B cell (primary cell): ENCODE measurements around the gene PLEKHM1. TPM values are rescaled to one million over a fixed set of nuclear protein-coding genes. Genes with fewer than 3 reads are reported as not detected.

Experiments
- ATAC-seq: fragments of 200-7000 bp; cut with Tn5 transposase; one replicate; pipeline ENCODE4 v1.10.0; 2021; ENCODE audit warnings: low read depth, mild to moderate bottlenecking, moderate number of reproducible peaks, moderate library complexity
- CTCF ChIA-PET: fragments of 350-600 bp; sonication (Branson Sonifier 250); formaldehyde crosslinking; loops from one replicate; lab custom pipeline; 2021; ENCODE audit warnings: antibody characterized with exemption, inconsistent platforms; lab: Charles Lee
- POLR2A ChIA-PET: fragments of 350-600 bp; sonication (Branson Sonifier 250); formaldehyde crosslinking; loops from one replicate; lab custom pipeline; 2021; ENCODE audit warnings: antibody characterized with exemption; lab: Charles Lee
- DNase-seq: peaks from one replicate; pipeline ENCODE4 v3.0.0; 2013
- H2AFZ ChIP-seq: 2 replicates; pipeline ENCODE4 v1.6.1; 2012; ENCODE audit warnings: mild to moderate bottlenecking, low read depth, low read length; ENCODE audit not compliant: insufficient read depth, poor library complexity, severe bottlenecking
- H3K27ac ChIP-seq, 2 donors: 1 replicate in 1 of 2; 2 replicates in 1 of 2; pipeline ENCODE4 v1.5.1; 2012 to 2013; ENCODE audit warnings: low read length in 2 of 2, mild to moderate bottlenecking in 2 of 2, moderate library complexity in 1 of 2
- H3K27me3 ChIP-seq, 4 experiments: fragments of 200-600 bp in 1 of 4; sonication (generic) in 1 of 4; replicated peaks in 1 of 4; 1 replicate in 2 of 4; 2 replicates in 2 of 4; pipeline versions ENCODE4 v1.6.1 to v1.7.0; 2013 to 2016; ENCODE audit warnings: low read length in 3 of 4, mild to moderate bottlenecking in 2 of 4, mixed read lengths in 1 of 4, moderate library complexity in 1 of 4; ENCODE audit not compliant: insufficient read depth in 4 of 4, control insufficient read depth in 3 of 4; ENCODE audit errors: control extremely low read depth in 1 of 4
- H3K36me3 ChIP-seq, 2 experiments: replicated peaks in 1 of 2; 1 replicate in 1 of 2; 2 replicates in 1 of 2; pipeline versions ENCODE4 v1.6.1 to v1.7.1; 2013; ENCODE audit warnings: low read length in 1 of 2; ENCODE audit not compliant: insufficient read depth in 2 of 2, control insufficient read depth in 1 of 2; ENCODE audit errors: control extremely low read depth in 1 of 2, extremely low read depth in 1 of 2
- H3K4me1 ChIP-seq, 2 donors: fragments of 200-600 bp in 1 of 2; sonication (generic) in 1 of 2; 1 replicate in 1 of 2; 2 replicates in 1 of 2; pipeline versions ENCODE4 v1.5.1 to v1.6.1; 2013 to 2017; ENCODE audit warnings: low read length in 2 of 2; ENCODE audit not compliant: control insufficient read depth in 2 of 2, insufficient read depth in 2 of 2
- H3K4me2 ChIP-seq: replicated peaks from 2 replicates; pipeline ENCODE3; 2012; ENCODE audit warnings: mild to moderate bottlenecking, low read depth, low read length; ENCODE audit not compliant: poor library complexity, severe bottlenecking
- H3K4me3 ChIP-seq, 5 experiments: fragments of 200-600 bp in 1 of 5; sonication (generic) in 1 of 5; 1 replicate in 3 of 5; 2 replicates in 2 of 5; pipeline versions ENCODE4 v1.5.1 to v1.7.0; 2011 to 2016; ENCODE audit warnings: low read length in 4 of 5, mild to moderate bottlenecking in 4 of 5, low read depth in 2 of 5, control low read depth in 1 of 5, moderate library complexity in 1 of 5; ENCODE audit not compliant: insufficient read depth in 1 of 5; ENCODE audit errors: control extremely low read depth in 1 of 5, extremely low read depth in 1 of 5
- H3K79me2 ChIP-seq: fragments of 200-600 bp; sonication (generic); one replicate; pipeline ENCODE4 v1.6.0; 2016; ENCODE audit warnings: low read length; ENCODE audit not compliant: control insufficient read depth, insufficient read depth
- H3K9ac ChIP-seq: fragments of 200-600 bp; sonication (generic); 2 replicates; pipeline ENCODE4 v1.6.1; 2017; ENCODE audit warnings: mild to moderate bottlenecking, low read length, moderate library complexity
- H3K9me3 ChIP-seq, 3 donors: one replicate each; pipeline versions ENCODE4 v1.6.1 to v1.7.1; 2013; ENCODE audit warnings: low read length in 2 of 3; ENCODE audit not compliant: control insufficient read depth in 2 of 3, insufficient read depth in 1 of 3; ENCODE audit errors: control extremely low read depth in 1 of 3
- H4K20me1 ChIP-seq: 2 replicates; pipeline ENCODE4 v1.6.0; 2012; ENCODE audit warnings: mild to moderate bottlenecking, low read length; ENCODE audit not compliant: insufficient read depth, control insufficient read depth, poor library complexity, severe bottlenecking
- H3K27ac Mint-ChIP-seq: one replicate; pipeline ENCODE4 v1.8.0; 2021; ENCODE audit warnings: mixed read lengths
- H3K27me3 Mint-ChIP-seq: one replicate; pipeline ENCODE4 v1.8.0; 2021; ENCODE audit warnings: mixed read lengths
- H3K4me1 Mint-ChIP-seq: one replicate; pipeline ENCODE4 v1.8.0; 2021; ENCODE audit warnings: mixed read lengths
- H3K4me3 Mint-ChIP-seq: one replicate; pipeline ENCODE4 v1.8.0; 2021; ENCODE audit warnings: mixed read lengths
- H3K9me3 Mint-ChIP-seq: one replicate; pipeline ENCODE4 v1.8.0; 2022; ENCODE audit warnings: mixed read lengths; ENCODE audit not compliant: insufficient read depth
- CTCF ChIP-seq: fragments of 200-600 bp; IDR thresholded peaks from one replicate; pipeline ENCODE4 v1.8.0; 2022; ENCODE audit warnings: antibody characterized with exemption, mild to moderate bottlenecking
- EZH2 ChIP-seq: IDR thresholded peaks from 2 replicates; pipeline ENCODE4 v1.6.1; 2012; ENCODE audit warnings: borderline replicate concordance, low read depth, mild to moderate bottlenecking, moderate library complexity, low read length; ENCODE audit not compliant: insufficient read depth, poor library complexity, severe bottlenecking
- WGBS: methylation state at CpG from one replicate; pipeline ENCODE4 v1.1.5; 2013; ENCODE audit warnings: missing lambda C conversion rate; ENCODE audit not compliant: insufficient coverage; 5-methylcytosine and 5-hydroxymethylcytosine counted together
- intact Hi-C: fragments of 100-400 bp; cut with micrococcal nuclease; formaldehyde crosslinking; loops from one replicate; pipeline ENCODE4 v1.10.0; 2022
- polyA plus RNA-seq: library from polyadenylated mRNA; depleted of rRNA; stranded (reverse); fragments of >200 nt; gene quantifications from 2 replicates; pipeline ENCODE4 v1.2.3, GENCODE V29; 2012
- total RNA-seq, 2 donors: library from RNA; stranded (reverse); fragments of 120-200 nt in 1 of 2; gene quantifications; 1 replicate in 1 of 2; 2 replicates in 1 of 2; pipeline versions ENCODE4 v1.2.3 to v1.2.4, GENCODE V29; 2013 to 2022

PLEKHM1 gene
- total and polyA plus RNA-seq, 2 donors (not counting 1 experiment from before 2014, with no cell fraction given): 26.2 to 73.9 TPM

GRCh38 chr17:45440161-45440778 is 50.3 kb downstream of the PLEKHM1 start:
- CTCF ChIA-PET: interaction anchor here (1.2 to 1.4 kb wide), 2 partner anchors 12 to 43 kb away, joined by 3 to 4 read pairs; no protein-coding TSS in a partner anchor

More at GRCh38 chr17:45440161-45440778, 50.3 kb downstream of the PLEKHM1 start:
- WGBS: 89% methylated on average over 8 of the region's 10 CpGs
- Histone ChIP-seq H3K27me3 (no peaks in the 10 kb centered on the region), H3K4me2 (no peak overlapping the region), H3K9me3 (no peaks in the 10 kb centered on the region), H3K4me3 (no peak overlapping the region), H3K27ac (no peak overlapping the region), H3K4me1 (peaks cover 8 to 12% of the 10 kb centered on the region in 2 donors), H3K9ac (no peak overlapping the region), H2AFZ (no peak overlapping the region), H3K79me2 (no peaks in the 10 kb centered on the region), H3K36me3 (peaks cover 2 to 17% of the 10 kb centered on the region in 2 experiments), H4K20me1 (no peaks in the 10 kb centered on the region)
- Mint-ChIP-seq H3K4me3 (no peak overlapping the region), H3K27me3 (no peaks in the 10 kb centered on the region), H3K27ac (no peak overlapping the region), H3K9me3 (no peaks in the 10 kb centered on the region), H3K4me1 (peaks cover 9% of the 10 kb centered on the region)
- POLR2A ChIA-PET: no interaction called here
- ATAC-seq: no peak
- intact Hi-C loops: no loop called here
- TF ChIP-seq CTCF: no peak
- no peak for TF ChIP-seq EZH2
- DNase-seq: no peak
